CD14-positive monocyte (primary cell): ENCODE results near the gene UBXN6. TPM values are rescaled to one million over a fixed set of nuclear protein-coding genes. Genes with fewer than 3 reads are reported as not detected.

ENCODE experiments used
- DNase-seq, 3 donors: peaks; one replicate each; pipeline ENCODE4 v3.0.0-alpha.2; 2011 to 2022
- H2AFZ ChIP-seq: 2 replicates; pipeline ENCODE4 v1.6.0; 2012; ENCODE audit warnings: mild to moderate bottlenecking, low read depth, low read length, inconsistent platforms; ENCODE audit not compliant: insufficient read depth, poor library complexity, severe bottlenecking
- H3K27ac ChIP-seq, 2 donors: 1 replicate in 1 of 2; 2 replicates in 1 of 2; pipeline ENCODE4 v1.5.1; 2012 to 2013; ENCODE audit warnings: low read length in 2 of 2, control low read depth in 1 of 2, inconsistent platforms in 1 of 2, low read depth in 1 of 2, mild to moderate bottlenecking in 1 of 2
- H3K27me3 ChIP-seq, 2 donors: one replicate each; pipeline versions ENCODE4 v1.6.0 to v1.6.1; 2011 to 2013; ENCODE audit warnings: low read length in 2 of 2; ENCODE audit not compliant: control insufficient read depth in 2 of 2, insufficient read depth in 2 of 2
- H3K36me3 ChIP-seq, 2 donors: replicated peaks in 1 of 2; 1 replicate in 1 of 2; 2 replicates in 1 of 2; pipeline versions ENCODE4 v1.5.1 to v1.6.1; 2012 to 2013; ENCODE audit warnings: low read length in 2 of 2, control low read depth in 1 of 2, inconsistent platforms in 1 of 2, mild to moderate bottlenecking in 1 of 2; ENCODE audit not compliant: insufficient read depth in 2 of 2, control insufficient read depth in 1 of 2
- H3K4me1 ChIP-seq, 2 donors: 1 replicate in 1 of 2; 2 replicates in 1 of 2; pipeline versions ENCODE4 v1.5.1 to v1.6.1; 2012 to 2013; ENCODE audit warnings: low read length in 2 of 2, control low read depth in 1 of 2, inconsistent platforms in 1 of 2, mild to moderate bottlenecking in 1 of 2, moderate library complexity in 1 of 2; ENCODE audit not compliant: insufficient read depth in 2 of 2, control insufficient read depth in 1 of 2
- H3K4me2 ChIP-seq: replicated peaks from 2 replicates; pipeline ENCODE3; 2012; ENCODE audit warnings: low read length, moderate library complexity, mild to moderate bottlenecking; ENCODE audit not compliant: poor library complexity, severe bottlenecking; ENCODE audit errors: extremely low read depth
- H3K4me3 ChIP-seq, 3 experiments: fragments of 200-600 bp in 1 of 3; sonication (generic) in 1 of 3; replicated peaks in 1 of 3; 1 replicate in 2 of 3; 2 replicates in 1 of 3; pipeline ENCODE4 v1.5.1; 2011 to 2013; ENCODE audit warnings: low read length in 3 of 3, mild to moderate bottlenecking in 3 of 3, control low read depth in 2 of 3, low read depth in 2 of 3, inconsistent platforms in 1 of 3, moderate library complexity in 1 of 3
- H3K79me2 ChIP-seq: 2 replicates; pipeline ENCODE4 v1.6.0; 2012; ENCODE audit warnings: mild to moderate bottlenecking, control low read depth, inconsistent platforms, low read length, moderate library complexity; ENCODE audit not compliant: insufficient read depth
- H3K9ac ChIP-seq: 2 replicates; pipeline ENCODE4 v1.6.0; 2017; ENCODE audit warnings: low read length, mild to moderate bottlenecking; ENCODE audit not compliant: insufficient read depth, poor library complexity, severe bottlenecking
- H3K9me3 ChIP-seq, 2 donors: replicated peaks in 1 of 2; 1 replicate in 1 of 2; 2 replicates in 1 of 2; pipeline versions ENCODE4 v1.5.1 to v1.6.1; 2012 to 2013; ENCODE audit warnings: low read length in 2 of 2, control low read depth in 1 of 2; ENCODE audit not compliant: control insufficient read depth in 1 of 2, insufficient read depth in 1 of 2
- H4K20me1 ChIP-seq: 2 replicates; pipeline ENCODE4 v1.6.0; 2012; ENCODE audit warnings: mild to moderate bottlenecking, low read length, control low read depth, moderate library complexity; ENCODE audit not compliant: insufficient read depth
- H3K27ac Mint-ChIP-seq, 7 donors: one replicate each; pipeline ENCODE4 v1.8.0; 2020; ENCODE audit warnings: mild to moderate bottlenecking in 7 of 7, mixed read lengths in 7 of 7, moderate library complexity in 6 of 7, inconsistent platforms in 2 of 7
- H3K27me3 Mint-ChIP-seq, 3 donors: one replicate each; pipeline ENCODE4 v1.8.0; 2021 to 2022; ENCODE audit warnings: low read depth in 3 of 3, mild to moderate bottlenecking in 3 of 3, mixed read lengths in 3 of 3, moderate library complexity in 3 of 3, inconsistent platforms in 1 of 3
- H3K36me3 Mint-ChIP-seq, 2 donors: one replicate each; pipeline ENCODE4 v1.8.0; 2020; ENCODE audit warnings: mixed read lengths in 2 of 2, inconsistent platforms in 1 of 2, mild to moderate bottlenecking in 1 of 2
- H3K4me1 Mint-ChIP-seq: one replicate; pipeline ENCODE4 v1.8.0; 2020; ENCODE audit warnings: mild to moderate bottlenecking, mixed read lengths
- H3K4me3 Mint-ChIP-seq, 2 donors: one replicate each; pipeline ENCODE4 v1.8.0; 2020; ENCODE audit warnings: mild to moderate bottlenecking in 2 of 2, mixed read lengths in 2 of 2, moderate library complexity in 1 of 2
- H3K9me3 Mint-ChIP-seq, 7 donors: one replicate each; pipeline ENCODE4 v1.8.0; 2020 to 2022; ENCODE audit warnings: mixed read lengths in 7 of 7, mild to moderate bottlenecking in 6 of 7, moderate library complexity in 6 of 7, inconsistent platforms in 2 of 7
- CTCF ChIP-seq: fragments of 200-600 bp; IDR thresholded peaks from one replicate; pipeline ENCODE4 v1.8.0; 2022; ENCODE audit warnings: antibody characterized with exemption, mild to moderate bottlenecking
- WGBS: methylation state at CpG from one replicate; pipeline ENCODE4 v1.1.5; 2013; ENCODE audit warnings: missing lambda C conversion rate; ENCODE audit not compliant: insufficient coverage; 5-methylcytosine and 5-hydroxymethylcytosine counted together
- intact Hi-C, 2 donors: fragments of 100-400 bp; cut with micrococcal nuclease; formaldehyde crosslinking; loops; one replicate each; pipeline versions ENCODE4 v1.15.0 to v1.15.1; 2023
- polyA plus RNA-seq, 3 donors: library from polyadenylated mRNA; depleted of rRNA in 1 of 3; unstranded in 2 of 3; stranded (reverse) in 1 of 3; fragments of 300-500 nt in 2 of 3; fragments of >200 nt in 1 of 3; fragmentation: Illumina TruSeq in 2 of 3; gene quantifications; 1 replicate in 2 of 3; 2 replicates in 1 of 3; pipeline ENCODE4 v1.2.3, GENCODE V29; 2012 to 2021

UBXN6 gene
- polyA plus RNA-seq, 3 donors, result 3.8 to 64.5 (median 5.4) TPM

GRCh38 chr19:4464815-4465581 lies 7.4 kb upstream of the UBXN6 start:
- Histone ChIP-seq H3K9ac (no peak overlapping the region), H3K36me3 (no peaks in the 10 kb centered on the region), H3K4me1 (no peaks in the 10 kb centered on the region), H3K79me2 (no peaks in the 10 kb centered on the region), H3K27ac (no peak overlapping the region), H3K9me3 (no peaks in the 10 kb centered on the region), H3K4me2 (no peak overlapping the region), H4K20me1 (no peaks in the 10 kb centered on the region), H3K4me3 (no peak overlapping the region), H3K27me3 (no peaks in the 10 kb centered on the region), H2AFZ (no peak overlapping the region)
- no peak for DNase-seq
- Mint-ChIP-seq H3K4me3 (no peak overlapping the region), H3K36me3 (no peaks in the 10 kb centered on the region), H3K4me1 (no peaks in the 10 kb centered on the region), H3K9me3 (peaks cover 0 to 2% (median 0%) of the 10 kb centered on the region in 7 donors), H3K27me3 (peaks cover 0 to 4% (median 3%) of the 10 kb centered on the region in 3 donors), H3K27ac (peak overlapping the region in 1 of 7 donors; percentile 31)
- no peak for TF ChIP-seq CTCF
- WGBS, result 80% methylated on average over 5 of the region's 8 CpGs
- intact Hi-C loops, result no loop called here

DNA sequence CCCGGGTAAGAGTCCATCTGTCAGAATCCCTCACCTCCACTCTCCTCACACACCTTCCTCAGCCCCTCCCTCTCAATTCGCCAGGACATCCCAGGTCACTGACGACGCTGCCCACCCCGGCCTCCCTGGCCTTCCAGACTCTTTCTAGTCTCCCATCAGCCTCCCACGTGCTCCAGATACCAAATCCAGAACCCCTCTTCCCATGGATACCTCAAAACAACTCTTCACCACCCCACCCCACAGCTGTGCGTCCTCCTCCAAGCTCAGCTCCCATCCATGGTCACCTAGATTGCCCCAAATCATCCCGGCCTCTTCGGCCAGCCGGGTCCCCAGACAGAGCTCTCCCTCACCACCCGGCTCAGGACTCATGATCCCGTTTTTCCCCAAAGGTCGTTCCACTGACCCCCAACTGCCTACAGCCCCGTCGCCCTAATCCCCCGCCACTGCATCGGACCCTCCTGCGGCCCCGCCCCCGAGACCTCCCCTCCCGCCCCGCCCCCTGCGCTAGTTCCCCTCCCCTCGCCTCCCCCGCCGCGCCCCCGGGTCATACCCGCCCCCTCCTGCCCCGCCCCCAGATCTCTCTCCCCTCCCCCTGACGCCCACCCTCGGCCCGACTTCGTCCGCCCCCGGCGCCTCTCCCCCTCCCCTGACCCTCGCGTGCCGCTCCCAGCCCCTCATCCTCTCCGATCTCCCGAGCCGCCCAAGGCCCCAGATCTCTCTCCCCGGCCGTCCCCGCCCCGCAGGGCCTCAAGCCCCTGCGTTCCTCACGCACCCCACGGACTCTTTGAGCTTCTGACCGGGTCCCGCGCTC lies 546 bp downstream of the UBXN6 start:
- H3K9ac ChIP-seq, result peak overlapping the region; percentile 61
- H3K27me3 ChIP-seq, result no peaks in the 10 kb centered on the region
- H3K9me3 ChIP-seq, result no peaks in the 10 kb centered on the region
- peaks cover 20 to 22% of the 10 kb centered on the region in 2 donors for H3K4me1 ChIP-seq
- TF ChIP-seq CTCF, result no peak
- Mint-ChIP-seq H3K4me3 (peak overlapping the region; percentile 94 to 97), H3K27me3 (peaks cover 0 to 1% (median 1%) of the 10 kb centered on the region in 3 donors), H3K9me3 (no peaks in the 10 kb centered on the region), H3K36me3 (peaks cover 13 to 30% of the 10 kb centered on the region in 2 donors), H3K4me1 (peaks cover 19% of the 10 kb centered on the region), H3K27ac (peak overlapping the region; percentile 90 to 96 (median 91))
- peak overlapping the region; percentile 97 for H3K4me2 ChIP-seq
- peak overlapping the region; percentile 61 for H2AFZ ChIP-seq
- under 1% methylated on average over 28 of the region's 53 CpGs for WGBS
- peaks cover 21 to 28% of the 10 kb centered on the region in 2 donors for H3K36me3 ChIP-seq
- peak overlapping the region; percentile 66 to 78 for H3K27ac ChIP-seq
- peaks cover 23% of the 10 kb centered on the region for H3K79me2 ChIP-seq
- intact Hi-C loops, result loop anchor here (1.0 to 5.0 kb wide), 6 partner anchors 14 to 210 kb away; partner anchors contain the start of genes CHAF1A (in 2 of the 2), MPND (in 1 of the 2), SH3GL1 (in 1 of the 2) and YJU2 (in 1 of the 2)
- DNase-seq, result no peak
- H4K20me1 ChIP-seq, result peaks cover 50% of the 10 kb centered on the region
- H3K4me3 ChIP-seq, result peak overlapping the region; percentile 65 to 87 (median 76)
